ENCODE data around the gene SH3BP4. TPM values are rescaled to one million over a fixed set of nuclear protein-coding genes. Genes with fewer than 3 reads are reported as not detected.

Gene SH3BP4
- total and polyA plus RNA-seq, 2 donors (not counting 1 experiment from before 2014, with no cell fraction given): 1.00 to 1.3 TPM

- POLR2A ChIA-PET: no interaction called here
- H3K9me3 Mint-ChIP-seq (ENCODE audit: insufficient read depth): no peaks in the 10 kb centered on the region
- no peak for ATAC-seq (ENCODE audit: low read depth)
- TF ChIP-seq CTCF (IDR thresholded peaks at IDR 0.05): no peak
- TF ChIP-seq EZH2 (IDR thresholded peaks at IDR 0.05; ENCODE audit: borderline replicate concordance, insufficient read depth, low read depth, low read length, poor library complexity, severe bottlenecking): no peak
- no peak overlapping the region for H3K9ac ChIP-seq (ENCODE audit: low read length)
- H3K4me1 ChIP-seq (ENCODE audit: control insufficient read depth in 2 of 2, insufficient read depth in 2 of 2, low read length in 2 of 2): no peaks in the 10 kb centered on the region
- H3K4me1 Mint-ChIP-seq: no peaks in the 10 kb centered on the region
- no peaks in the 10 kb centered on the region for H3K79me2 ChIP-seq (ENCODE audit: control insufficient read depth, insufficient read depth, low read length)
- H3K27ac ChIP-seq (ENCODE audit: low read length in 2 of 2): no peak overlapping the region
- DNase-seq: no peak
- no peak overlapping the region for H3K4me2 ChIP-seq (replicated peaks; ENCODE audit: low read depth, low read length, poor library complexity, severe bottlenecking)
- intact Hi-C loops (cut with micrococcal nuclease): no loop called here
- peaks cover 0 to 7% (median 0%) of the 10 kb centered on the region in 4 experiments for H3K27me3 ChIP-seq (replicated peaks in 1 of 4; ENCODE audit: control extremely low read depth in 1 of 4, control insufficient read depth in 3 of 4, insufficient read depth in 4 of 4, low read length in 3 of 4)
- no peaks in the 10 kb centered on the region for H3K9me3 ChIP-seq (ENCODE audit: control extremely low read depth in 1 of 3, control insufficient read depth in 2 of 3, insufficient read depth in 1 of 3, low read length in 2 of 3)
- H3K27ac Mint-ChIP-seq: no peak overlapping the region
- H3K4me3 Mint-ChIP-seq: no peak overlapping the region
- 90% methylated on average over 16 of the region's 17 CpGs for WGBS (ENCODE audit: insufficient coverage)
- no peak overlapping the region for H2AFZ ChIP-seq (ENCODE audit: insufficient read depth, low read depth, low read length, poor library complexity, severe bottlenecking)
- H3K4me3 ChIP-seq (ENCODE audit: control extremely low read depth in 1 of 5, extremely low read depth in 1 of 5, insufficient read depth in 1 of 5, low read depth in 2 of 5, low read length in 4 of 5): no peak overlapping the region
- no peaks in the 10 kb centered on the region for H3K36me3 ChIP-seq (replicated peaks in 1 of 2; ENCODE audit: control extremely low read depth in 1 of 2, control insufficient read depth in 1 of 2, extremely low read depth in 1 of 2, insufficient read depth in 2 of 2, low read length in 1 of 2)
- peaks cover 40% of the 10 kb centered on the region for H3K27me3 Mint-ChIP-seq
- CTCF ChIA-PET: no interaction called here
- H4K20me1 ChIP-seq (ENCODE audit: control insufficient read depth, insufficient read depth, low read length, poor library complexity, severe bottlenecking): no peaks in the 10 kb centered on the region
These were observed 140.8 kb downstream of the SH3BP4 start for GRCh38 chr2:235092433-235093223.

GRCh38 chr2:235094457-235094856 lies 142.6 kb downstream of the SH3BP4 start:
- H3K79me2 ChIP-seq (ENCODE audit: control insufficient read depth, insufficient read depth, low read length): no peaks in the 10 kb centered on the region
- ChIA-PET CTCF (no interaction called here), POLR2A (no interaction called here)
- H2AFZ ChIP-seq (ENCODE audit: insufficient read depth, low read depth, low read length, poor library complexity, severe bottlenecking): no peak overlapping the region
- H3K27me3 ChIP-seq (replicated peaks in 1 of 4; ENCODE audit: control extremely low read depth in 1 of 4, control insufficient read depth in 3 of 4, insufficient read depth in 4 of 4, low read length in 3 of 4): no peaks in the 10 kb centered on the region
- TF ChIP-seq EZH2 (IDR thresholded peaks at IDR 0.05; ENCODE audit: borderline replicate concordance, insufficient read depth, low read depth, low read length, poor library complexity, severe bottlenecking) (no peak), CTCF (IDR thresholded peaks at IDR 0.05) (no peak)
- ATAC-seq (ENCODE audit: low read depth): no peak
- WGBS (ENCODE audit: insufficient coverage): no CpG with 5 or more reads among the region's 1 CpG
- Mint-ChIP-seq H3K4me1 (no peaks in the 10 kb centered on the region), H3K27me3 (peaks cover 28% of the 10 kb centered on the region), H3K4me3 (no peak overlapping the region), H3K27ac (no peak overlapping the region), H3K9me3 (ENCODE audit: insufficient read depth) (no peaks in the 10 kb centered on the region)
- no peak for DNase-seq
- H3K36me3 ChIP-seq (replicated peaks in 1 of 2; ENCODE audit: control extremely low read depth in 1 of 2, control insufficient read depth in 1 of 2, extremely low read depth in 1 of 2, insufficient read depth in 2 of 2, low read length in 1 of 2): no peaks in the 10 kb centered on the region
- H3K4me2 ChIP-seq (replicated peaks; ENCODE audit: low read depth, low read length, poor library complexity, severe bottlenecking): no peak overlapping the region
- H3K4me3 ChIP-seq (ENCODE audit: control extremely low read depth in 1 of 5, extremely low read depth in 1 of 5, insufficient read depth in 1 of 5, low read depth in 2 of 5, low read length in 4 of 5): no peak overlapping the region
- H3K9ac ChIP-seq (ENCODE audit: low read length): no peak overlapping the region
- no peaks in the 10 kb centered on the region for H3K9me3 ChIP-seq (ENCODE audit: control extremely low read depth in 1 of 3, control insufficient read depth in 2 of 3, insufficient read depth in 1 of 3, low read length in 2 of 3)
- H3K4me1 ChIP-seq (ENCODE audit: control insufficient read depth in 2 of 2, insufficient read depth in 2 of 2, low read length in 2 of 2): no peaks in the 10 kb centered on the region
- no peak overlapping the region for H3K27ac ChIP-seq (ENCODE audit: low read length in 2 of 2)
- intact Hi-C loops (cut with micrococcal nuclease): no loop called here
- H4K20me1 ChIP-seq (ENCODE audit: control insufficient read depth, insufficient read depth, low read length, poor library complexity, severe bottlenecking): no peaks in the 10 kb centered on the region
